ENCODE results near the gene FUZ. TPM values are rescaled to one million over a fixed set of nuclear protein-coding genes. Genes with fewer than 3 reads are reported as not detected.
A peak's percentile ranks its signal among the peaks of the same experiment; 100 is the strongest.

FUZ gene
- polyA plus RNA-seq, 1 donor, result 18.4 TPM

DNA sequence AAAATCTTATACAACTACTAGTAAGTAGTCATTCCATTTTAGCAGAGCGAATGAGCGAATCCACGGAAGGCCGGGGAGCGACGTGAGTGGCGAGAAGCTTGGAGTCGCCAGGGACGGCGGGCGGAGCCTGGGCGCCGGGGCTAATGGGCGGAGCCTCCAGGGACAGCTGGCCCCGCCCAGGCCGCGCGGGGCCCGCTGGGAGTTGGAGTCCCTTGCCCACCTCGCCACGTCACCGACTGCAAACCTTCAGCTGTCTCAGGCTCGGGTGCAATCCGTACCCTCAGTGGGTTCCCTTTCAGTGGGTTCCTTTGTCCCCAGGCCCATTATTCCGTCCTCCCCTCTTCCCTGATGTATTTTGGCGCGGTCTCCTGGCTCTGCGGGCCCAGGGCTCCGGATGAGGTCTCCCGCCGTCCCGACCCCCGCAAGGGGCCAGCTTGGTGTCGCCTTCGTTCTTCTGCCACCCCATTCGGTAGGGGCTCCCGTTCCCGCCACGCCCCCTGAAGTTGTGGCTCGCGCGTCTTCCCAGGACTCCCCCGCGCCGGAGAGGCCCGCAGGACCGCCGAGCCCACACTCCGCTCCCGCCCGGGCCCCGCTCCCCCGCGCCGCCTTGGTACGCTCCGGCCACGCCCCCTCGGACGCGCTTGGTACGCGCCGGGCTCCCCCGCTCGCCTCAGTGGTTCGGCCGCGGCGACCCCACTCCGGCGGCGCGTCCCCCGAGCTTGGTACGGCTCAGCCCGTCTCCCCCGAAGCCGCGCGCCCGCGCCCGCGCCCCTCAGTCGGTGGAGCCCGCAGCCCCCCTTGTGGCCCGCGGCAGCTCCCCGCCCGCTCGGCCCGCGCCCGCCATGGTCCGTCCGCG, 37.6 kb upstream of the FUZ start, which contains the start of gene PTOV1:
PTOV1 (plus strand) TSS at position 673 of the 856 bp plus-strand sequence.
- peak; percentile 85 to 91 for DNase-seq

GRCh38 chr19:49850221-49850486, 37.1 kb upstream of the FUZ start:
- peaks cover 10% of the 10 kb centered on the region for H3K36me3 ChIP-seq (ENCODE audit: control insufficient read depth, insufficient read depth, low read length)
- H3K27me3 ChIP-seq (ENCODE audit: control insufficient read depth, insufficient read depth, low read length), result no peaks in the 10 kb centered on the region
- peak overlapping the region; percentile 100 for H3K27ac ChIP-seq (ENCODE audit: low read length)
- peak overlapping the region; percentile 98 for H3K4me3 ChIP-seq (ENCODE audit: low read length)
- H3K9me3 ChIP-seq (ENCODE audit: control insufficient read depth, low read depth, low read length), result peaks cover 3% of the 10 kb centered on the region
- no CpG with 5 or more reads among the region's 12 CpGs for WGBS (ENCODE audit: insufficient coverage, low lambda C conversion rate)
- no peak for DNase-seq
- peaks cover 10% of the 10 kb centered on the region for H3K4me1 ChIP-seq (ENCODE audit: control insufficient read depth, insufficient read depth, low read length)

More for the DNA sequence above, 37.6 kb upstream of the FUZ start, which contains the start of gene PTOV1:
- WGBS (ENCODE audit: insufficient coverage, low lambda C conversion rate), result no CpG with 5 or more reads among the region's 98 CpGs
- H3K4me3 ChIP-seq (ENCODE audit: low read length), result peak within 1 kb of the TSS; percentile 98
- H3K9me3 ChIP-seq (ENCODE audit: control insufficient read depth, low read depth, low read length), result peaks cover 3% of the 10 kb centered on the region
- H3K27ac ChIP-seq (ENCODE audit: low read length), result peak within 1 kb of the TSS; percentile 100
- H3K27me3 ChIP-seq (ENCODE audit: control insufficient read depth, insufficient read depth, low read length), result no peaks in the 10 kb centered on the region
- H3K36me3 ChIP-seq (ENCODE audit: control insufficient read depth, insufficient read depth, low read length), result peaks cover 14% of the 10 kb centered on the region
- H3K4me1 ChIP-seq (ENCODE audit: control insufficient read depth, insufficient read depth, low read length), result peaks cover 10% of the 10 kb centered on the region

DNA sequence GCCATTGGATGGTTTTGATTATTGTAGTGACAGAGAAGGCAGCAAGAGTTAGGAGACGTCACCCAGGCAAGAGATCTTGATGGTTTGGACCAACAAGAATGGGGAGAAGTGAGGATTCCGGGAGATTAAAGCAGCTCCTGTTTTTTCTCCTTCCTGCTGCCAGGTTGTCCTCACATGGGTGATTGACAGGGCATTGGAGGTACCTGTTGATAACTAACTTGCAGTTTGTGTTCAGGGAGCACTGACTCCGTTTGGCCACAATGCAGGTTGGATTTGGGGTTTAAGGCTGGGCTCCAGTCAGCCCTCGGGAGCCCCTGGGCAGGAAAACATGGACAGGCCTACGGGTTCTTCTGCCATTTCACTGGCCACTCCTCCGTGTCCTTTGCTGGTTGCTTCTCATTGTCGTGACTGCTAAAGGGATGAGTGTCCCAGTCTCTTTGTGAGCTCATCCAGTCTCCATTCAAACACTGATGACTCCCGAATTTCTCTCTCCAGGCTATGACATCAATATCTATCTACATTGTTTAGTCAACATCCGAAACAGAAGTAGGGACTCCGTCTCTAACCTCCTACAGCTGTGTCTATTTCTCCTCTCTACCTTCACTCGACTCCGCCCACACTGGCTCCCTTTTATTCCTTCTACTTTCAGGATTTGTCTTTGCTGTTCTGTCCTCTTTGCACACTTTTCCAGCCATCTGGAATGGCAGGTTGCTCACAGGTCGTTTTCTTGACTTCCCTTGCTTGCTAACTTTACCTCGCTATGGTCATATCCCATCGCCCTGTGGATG, 36.5 kb upstream of the FUZ start:
- DNase-seq, result no peak
- WGBS (ENCODE audit: insufficient coverage, low lambda C conversion rate), result 89% methylated on average over 5 of the region's 15 CpGs
- no peaks in the 10 kb centered on the region for H3K27me3 ChIP-seq (ENCODE audit: control insufficient read depth, insufficient read depth, low read length)
- H3K4me3 ChIP-seq (ENCODE audit: low read length), result no peak overlapping the region
- peaks cover 10% of the 10 kb centered on the region for H3K4me1 ChIP-seq (ENCODE audit: control insufficient read depth, insufficient read depth, low read length)
- no peak overlapping the region for H3K27ac ChIP-seq (ENCODE audit: low read length)
- peaks cover 3% of the 10 kb centered on the region for H3K9me3 ChIP-seq (ENCODE audit: control insufficient read depth, low read depth, low read length)
- H3K36me3 ChIP-seq (ENCODE audit: control insufficient read depth, insufficient read depth, low read length), result peaks cover 6% of the 10 kb centered on the region

- no CpG with 5 or more reads among the region's 3 CpGs for WGBS (ENCODE audit: insufficient coverage, low lambda C conversion rate)
- Histone ChIP-seq H3K4me1 (ENCODE audit: control insufficient read depth, insufficient read depth, low read length) (peaks cover 10% of the 10 kb centered on the region), H3K36me3 (ENCODE audit: control insufficient read depth, insufficient read depth, low read length) (peaks cover 2% of the 10 kb centered on the region), H3K27me3 (ENCODE audit: control insufficient read depth, insufficient read depth, low read length) (no peaks in the 10 kb centered on the region), H3K4me3 (ENCODE audit: low read length) (no peak overlapping the region), H3K9me3 (ENCODE audit: control insufficient read depth, low read depth, low read length) (peaks cover 3% of the 10 kb centered on the region), H3K27ac (ENCODE audit: low read length) (no peak overlapping the region)
- no peak for DNase-seq
Observed at GRCh38 chr19:49848938-49849337, 35.8 kb upstream of the FUZ start.

DNA sequence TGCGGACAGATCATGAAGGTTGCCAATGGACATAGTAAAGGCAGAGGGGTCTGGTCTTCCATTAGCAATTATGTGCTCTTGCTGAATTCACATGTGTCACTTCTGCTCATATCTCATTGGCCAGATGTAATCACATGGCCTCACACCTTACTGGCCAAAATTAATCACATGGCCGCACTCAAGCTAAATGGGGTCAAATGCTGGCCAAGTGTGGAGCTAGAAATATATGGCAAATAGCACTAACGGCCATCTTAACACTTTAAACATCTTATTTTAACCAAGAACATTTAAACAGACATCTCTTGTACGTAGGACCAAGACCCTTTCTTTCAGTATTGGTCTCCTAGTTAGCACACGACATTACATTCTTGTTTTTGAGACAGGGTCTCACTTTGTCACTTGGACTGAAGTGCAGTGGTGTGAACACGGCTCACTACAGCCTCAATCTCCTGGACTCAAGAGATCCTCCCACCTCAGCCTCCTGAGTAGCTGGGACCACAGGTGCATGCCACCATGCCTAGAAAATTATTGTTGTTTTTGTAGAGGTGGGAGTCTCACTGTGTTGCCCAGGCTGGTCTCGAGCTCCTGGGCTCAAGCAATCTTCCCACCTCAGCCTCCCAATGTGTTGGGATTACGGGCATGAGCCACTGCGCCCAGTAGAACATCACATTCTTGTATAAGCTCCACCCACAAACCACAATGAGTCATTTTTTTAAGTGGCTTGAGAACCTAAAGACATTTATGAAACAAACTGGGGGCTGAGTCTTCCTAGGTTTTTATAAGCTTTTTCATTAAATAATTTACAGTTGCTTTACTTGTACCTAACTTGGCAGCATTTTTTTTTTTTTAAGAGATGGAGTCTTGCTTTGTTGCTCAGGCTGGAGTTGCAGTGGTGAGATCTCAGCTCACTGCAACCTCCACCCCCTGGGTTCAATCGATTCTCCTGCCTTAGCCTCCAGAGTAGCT, 34.9 kb upstream of the FUZ start:
- no peak for DNase-seq
- no peak overlapping the region for H3K27ac ChIP-seq (ENCODE audit: low read length)
- no peak overlapping the region for H3K4me3 ChIP-seq (ENCODE audit: low read length)
- peaks cover 3% of the 10 kb centered on the region for H3K9me3 ChIP-seq (ENCODE audit: control insufficient read depth, low read depth, low read length)
- 88% methylated on average over 1 of the region's 10 CpGs for WGBS (ENCODE audit: insufficient coverage, low lambda C conversion rate)
- H3K27me3 ChIP-seq (ENCODE audit: control insufficient read depth, insufficient read depth, low read length), result no peaks in the 10 kb centered on the region
- peaks cover 10% of the 10 kb centered on the region for H3K4me1 ChIP-seq (ENCODE audit: control insufficient read depth, insufficient read depth, low read length)
- peaks cover 2% of the 10 kb centered on the region for H3K36me3 ChIP-seq (ENCODE audit: control insufficient read depth, insufficient read depth, low read length)

DNA sequence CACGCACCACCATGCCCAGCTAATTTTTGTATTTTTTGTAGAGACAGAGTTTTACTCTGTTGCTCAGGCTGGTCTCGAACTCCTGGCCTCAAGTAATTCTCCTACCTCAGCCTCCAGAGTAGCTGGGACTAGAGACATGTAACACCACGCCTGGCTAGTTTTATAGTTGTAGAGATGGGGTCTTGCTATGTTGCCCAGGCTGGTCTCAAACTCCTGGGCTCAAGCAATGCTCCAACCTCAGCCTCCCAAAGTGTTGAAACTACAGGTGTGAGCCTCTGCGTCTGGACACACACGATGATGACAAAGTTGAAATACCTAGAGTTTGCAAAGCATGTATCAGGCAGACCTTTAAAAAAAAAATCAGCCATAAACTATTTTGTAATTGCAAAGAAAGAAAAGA, 33.3 kb upstream of the FUZ start:
- H3K4me1 ChIP-seq (ENCODE audit: control insufficient read depth, insufficient read depth, low read length), result no peaks in the 10 kb centered on the region
- no peak overlapping the region for H3K27ac ChIP-seq (ENCODE audit: low read length)
- no peak for DNase-seq
- no peaks in the 10 kb centered on the region for H3K27me3 ChIP-seq (ENCODE audit: control insufficient read depth, insufficient read depth, low read length)
- H3K9me3 ChIP-seq (ENCODE audit: control insufficient read depth, low read depth, low read length), result peaks cover 3% of the 10 kb centered on the region
- WGBS (ENCODE audit: insufficient coverage, low lambda C conversion rate), result no CpG with 5 or more reads among the region's 5 CpGs
- peaks cover 2% of the 10 kb centered on the region for H3K36me3 ChIP-seq (ENCODE audit: control insufficient read depth, insufficient read depth, low read length)
- H3K4me3 ChIP-seq (ENCODE audit: low read length), result no peak overlapping the region

GRCh38 chr19:49845414-49845813, 32.3 kb upstream of the FUZ start:
- Histone ChIP-seq H3K27ac (ENCODE audit: low read length) (no peak overlapping the region), H3K9me3 (ENCODE audit: control insufficient read depth, low read depth, low read length) (peaks cover under 1% of the 10 kb centered on the region), H3K4me1 (ENCODE audit: control insufficient read depth, insufficient read depth, low read length) (no peaks in the 10 kb centered on the region), H3K27me3 (ENCODE audit: control insufficient read depth, insufficient read depth, low read length) (no peaks in the 10 kb centered on the region), H3K4me3 (ENCODE audit: low read length) (no peak overlapping the region), H3K36me3 (ENCODE audit: control insufficient read depth, insufficient read depth, low read length) (peaks cover 5% of the 10 kb centered on the region)
- no peak for DNase-seq
- no CpG with 5 or more reads among the region's 3 CpGs for WGBS (ENCODE audit: insufficient coverage, low lambda C conversion rate)

DNA sequence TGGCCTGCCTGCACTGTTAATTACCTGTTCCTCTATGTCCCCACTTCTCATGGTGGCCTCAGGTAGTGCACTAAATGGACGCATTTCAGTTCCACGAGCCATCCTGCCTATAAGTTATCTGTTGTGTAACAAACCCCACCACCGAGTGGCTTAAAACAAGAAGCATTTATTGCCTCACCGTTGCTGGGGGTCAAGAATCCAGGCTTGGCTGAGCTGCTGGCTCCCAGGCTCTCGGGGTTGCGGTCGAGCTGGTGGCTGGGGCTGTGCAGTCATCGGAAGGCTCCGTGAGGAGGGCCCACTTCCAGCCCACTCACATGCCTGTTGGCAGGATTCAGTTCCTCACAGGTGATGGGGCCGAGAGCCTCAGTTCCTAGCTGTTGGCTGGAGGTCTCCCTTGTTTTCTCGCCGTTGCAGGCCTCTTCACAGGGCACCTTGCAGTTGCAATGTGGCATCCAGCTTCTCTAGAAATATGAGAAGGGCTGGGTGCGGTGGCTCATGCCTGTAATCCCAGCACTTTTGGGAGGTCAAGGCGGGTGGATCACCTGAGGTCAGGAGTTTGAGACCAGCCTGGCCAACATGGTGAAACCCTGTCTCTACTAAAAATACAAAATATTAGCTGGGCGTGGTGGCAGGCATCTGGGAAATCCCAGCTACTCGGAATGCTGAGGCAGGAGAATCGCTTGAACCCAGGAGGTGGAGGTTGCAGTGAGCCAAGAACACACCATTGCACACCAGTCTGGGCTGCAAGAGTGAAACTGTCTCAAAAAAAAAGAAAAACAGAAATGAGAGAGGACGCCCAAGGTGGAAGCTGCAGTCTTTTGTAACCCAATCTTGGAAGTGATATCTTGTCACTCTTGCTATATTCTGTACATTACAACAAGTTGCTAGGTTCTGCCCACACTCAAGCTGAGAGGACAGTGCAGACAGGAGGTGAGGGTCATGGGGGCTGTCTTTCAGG, 31.3 kb upstream of the FUZ start:
- Histone ChIP-seq H3K4me3 (ENCODE audit: low read length) (no peak overlapping the region), H3K27ac (ENCODE audit: low read length) (no peak overlapping the region), H3K4me1 (ENCODE audit: control insufficient read depth, insufficient read depth, low read length) (no peaks in the 10 kb centered on the region), H3K27me3 (ENCODE audit: control insufficient read depth, insufficient read depth, low read length) (no peaks in the 10 kb centered on the region), H3K36me3 (ENCODE audit: control insufficient read depth, insufficient read depth, low read length) (peaks cover 10% of the 10 kb centered on the region), H3K9me3 (ENCODE audit: control insufficient read depth, low read depth, low read length) (no peaks in the 10 kb centered on the region)
- DNase-seq, result no peak
- no CpG with 5 or more reads among the region's 18 CpGs for WGBS (ENCODE audit: insufficient coverage, low lambda C conversion rate)

GRCh38 chr19:49843265-49843664, 30.2 kb upstream of the FUZ start:
- no peak overlapping the region for H3K4me3 ChIP-seq (ENCODE audit: low read length)
- no peaks in the 10 kb centered on the region for H3K4me1 ChIP-seq (ENCODE audit: control insufficient read depth, insufficient read depth, low read length)
- H3K9me3 ChIP-seq (ENCODE audit: control insufficient read depth, low read depth, low read length), result no peaks in the 10 kb centered on the region
- WGBS (ENCODE audit: insufficient coverage, low lambda C conversion rate), result 100% methylated on average over 1 of the region's 3 CpGs
- H3K36me3 ChIP-seq (ENCODE audit: control insufficient read depth, insufficient read depth, low read length), result peaks cover 21% of the 10 kb centered on the region
- no peaks in the 10 kb centered on the region for H3K27me3 ChIP-seq (ENCODE audit: control insufficient read depth, insufficient read depth, low read length)
- DNase-seq, result no peak
- no peak overlapping the region for H3K27ac ChIP-seq (ENCODE audit: low read length)
